ENCODE results near the gene CDKAL1. TPM values are rescaled to one million over a fixed set of nuclear protein-coding genes. Genes with fewer than 3 reads are reported as not detected.

CDKAL1 gene
- total and polyA plus RNA-seq, 2 of the 8 experiments (the other 6 are each of a cell fraction or from before 2014, with no cell fraction given) = 8.4 to 24.6 TPM

DNA sequence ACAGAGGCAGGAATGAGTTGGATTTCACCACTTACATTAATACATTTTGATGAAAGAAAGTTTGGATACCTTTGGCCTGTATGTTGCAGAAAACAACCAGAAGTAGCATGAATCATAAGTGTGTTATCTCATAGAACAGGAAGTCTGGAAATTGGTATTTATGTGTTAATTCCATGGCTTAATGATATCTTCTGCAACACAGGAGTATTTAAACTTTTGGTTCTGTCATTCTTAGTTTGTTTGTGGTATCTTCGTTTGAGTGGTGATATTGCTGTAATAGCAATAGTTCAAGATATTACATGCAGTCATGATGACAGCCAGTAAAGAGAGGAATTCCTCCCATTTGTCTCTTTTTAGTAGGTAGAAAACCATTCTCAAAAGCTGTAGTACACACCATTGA is 177.3 kb downstream of the CDKAL1 start:
- Histone ChIP-seq H3K9me3 (ENCODE audit: insufficient read depth in 2 of 2, low read depth in 1 of 2, low read length in 1 of 2) (no peaks in the 10 kb centered on the region), H3K4me3 (ENCODE audit: extremely low read depth in 1 of 4, insufficient read depth in 2 of 4, low read depth in 3 of 4, low read length in 4 of 4) (no peak overlapping the region), H3K27me3 (replicated peaks in 1 of 4; ENCODE audit: control insufficient read depth in 3 of 4, extremely low read depth in 1 of 4, insufficient read depth in 3 of 4, low read length in 3 of 4) (no peaks in the 10 kb centered on the region), H3K56ac (replicated peaks; ENCODE audit: insufficient read length, low read depth, low read length) (no peak overlapping the region), H4K8ac (ENCODE audit: extremely low read depth, insufficient read depth, low read length) (no peak overlapping the region), H3K79me2 (ENCODE audit: control insufficient read depth in 1 of 2, insufficient read depth in 2 of 2, low read length in 2 of 2) (0 out of 4 replicates have a peak, but pooled peaks cover 0 to 5% of the 10 kb centered on the region in 2 experiments), H3K14ac (ENCODE audit: insufficient read length) (no peak overlapping the region), H3K27ac (ENCODE audit: low read depth, low read length) (no peak overlapping the region), H3K9ac (replicated peaks in 1 of 4; ENCODE audit: extremely low read depth in 1 of 4, low read depth in 3 of 4, low read length in 3 of 4) (no peak overlapping the region), H4K5ac (ENCODE audit: insufficient read length, low read depth, low read length) (no peak overlapping the region), H4K91ac (replicated peaks; ENCODE audit: insufficient read length, low read length) (no peak overlapping the region), H2BK120ac (replicated peaks; ENCODE audit: low read depth, low read length) (no peak overlapping the region), H2BK15ac (ENCODE audit: low read length) (no peak overlapping the region), H3K23me2 (ENCODE audit: low read depth, low read length) (no peaks in the 10 kb centered on the region), H3K4ac (replicated peaks; ENCODE audit: insufficient read length, low read depth, low read length) (no peak overlapping the region), H2BK20ac (ENCODE audit: low read length) (no peak overlapping the region), H2BK12ac (ENCODE audit: low read depth, low read length) (no peak overlapping the region), H2AFZ (ENCODE audit: low read length) (no peak overlapping the region), H3K4me1 (replicated peaks in 1 of 4; ENCODE audit: control insufficient read depth in 3 of 4, insufficient read depth in 4 of 4, low read length in 3 of 4) (peaks cover 0 to 2% (median 0%) of the 10 kb centered on the region in 4 experiments; a peak in 1 of 7 replicates), H2BK5ac (ENCODE audit: low read depth, low read length) (no peak overlapping the region), H3K36me3 (ENCODE audit: control insufficient read depth in 2 of 4, insufficient read depth in 4 of 4, low read length in 3 of 4) (no peaks in the 10 kb centered on the region), H3K23ac (ENCODE audit: insufficient read length) (no peak overlapping the region), H2AK5ac (ENCODE audit: low read depth, low read length) (no peak overlapping the region), H3K4me2 (ENCODE audit: insufficient read depth in 1 of 2, low read depth in 2 of 2, low read length in 2 of 2) (no peak overlapping the region), H3K18ac (ENCODE audit: extremely low read depth, low read length) (no peak overlapping the region), H4K20me1 (replicated peaks in 1 of 2; ENCODE audit: control insufficient read depth in 1 of 2, insufficient read depth in 2 of 2, low read length in 2 of 2) (no peaks in the 10 kb centered on the region), H3K79me1 (ENCODE audit: low read depth, low read length) (no peaks in the 10 kb centered on the region)
- DNase-seq (ENCODE audit: low read depth in 1 of 2, low spot score in 2 of 2) = no peak
- WGBS, 2 experiments (ENCODE audit: extremely low coverage in 1 of 2, insufficient coverage in 1 of 2, insufficient read length in 1 of 2, insufficient replicate concordance in 2 of 2, low coverage in 1 of 2, low lambda C conversion rate in 2 of 2, missing lambda C conversion rate in 1 of 2) = 76% methylated on average over 1 of the region's 1 CpG; no CpG with 5 or more reads in 1 of the 2 experiments
- CTCF ChIA-PET (ENCODE audit: partially characterized antibody) = no interaction called here
- POLR2A ChIA-PET (ENCODE audit: partially characterized antibody) = no interaction called here
- no peak for FAIRE-seq
- TF ChIP-seq TBP (IDR thresholded peaks at IDR 0.05; ENCODE audit: low read depth, low read length) = no peak
- TF ChIP-seq SAP30 (IDR thresholded peaks at IDR 0.05; ENCODE audit: insufficient read depth, insufficient replicate concordance, low read length) = no peak
- TF ChIP-seq NRF1 (IDR thresholded peaks at IDR 0.05; ENCODE audit: low read depth, low read length) = no peak
- no peak for TF ChIP-seq CREB1 (IDR thresholded peaks at IDR 0.05)
- no peak for TF ChIP-seq ZNF274 (IDR thresholded peaks at IDR 0.05; ENCODE audit: borderline replicate concordance, extremely low read depth, low read length)
- TF ChIP-seq, protein P1, sequence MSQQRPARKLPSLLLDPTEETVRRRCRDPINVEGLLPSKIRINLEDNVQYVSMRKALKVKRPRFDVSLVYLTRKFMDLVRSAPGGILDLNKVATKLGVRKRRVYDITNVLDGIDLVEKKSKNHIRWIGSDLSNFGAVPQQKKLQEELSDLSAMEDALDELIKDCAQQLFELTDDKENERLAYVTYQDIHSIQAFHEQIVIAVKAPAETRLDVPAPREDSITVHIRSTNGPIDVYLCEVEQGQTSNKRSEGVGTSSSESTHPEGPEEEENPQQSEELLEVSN (IDR thresholded peaks at IDR 0.05) = no peak
- TF ChIP-seq SP4 (IDR thresholded peaks at IDR 0.05; ENCODE audit: low read length) = no peak
- TF ChIP-seq YY1 (IDR thresholded peaks at IDR 0.05; ENCODE audit: low read depth, low read length) = no peak
- TF ChIP-seq CHD2 (IDR thresholded peaks at IDR 0.05; ENCODE audit: low read length) = no peak
- no peak for TF ChIP-seq KDM1A (IDR thresholded peaks at IDR 0.05; ENCODE audit: borderline replicate concordance, low read length)
- no peak for TF ChIP-seq SIRT6 (IDR thresholded peaks at IDR 0.05; ENCODE audit: low read length)
- TF ChIP-seq TCF12 (IDR thresholded peaks at IDR 0.05; ENCODE audit: low read depth, low read length) = no peak
- TF ChIP-seq, protein P2, sequence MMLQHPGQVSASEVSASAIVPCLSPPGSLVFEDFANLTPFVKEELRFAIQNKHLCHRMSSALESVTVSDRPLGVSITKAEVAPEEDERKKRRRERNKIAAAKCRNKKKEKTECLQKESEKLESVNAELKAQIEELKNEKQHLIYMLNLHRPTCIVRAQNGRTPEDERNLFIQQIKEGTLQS (IDR thresholded peaks at IDR 0.05; ENCODE audit: insufficient read depth, low read depth, low read length) = no peak
- no peak for TF ChIP-seq RXRA (IDR thresholded peaks at IDR 0.05; ENCODE audit: insufficient read depth, low read depth, low read length)
- TF ChIP-seq EGR1 (IDR thresholded peaks at IDR 0.05; ENCODE audit: borderline replicate concordance, low read depth, low read length) = no peak

Data from H1 (cell line).